ENCODE measurements around the gene AGPAT2. TPM values are rescaled to one million over a fixed set of nuclear protein-coding genes. Genes with fewer than 3 reads are reported as not detected.

The AGPAT2 gene
- total RNA-seq, 1 donor from 2014 or later = 36.4 TPM

DNA sequence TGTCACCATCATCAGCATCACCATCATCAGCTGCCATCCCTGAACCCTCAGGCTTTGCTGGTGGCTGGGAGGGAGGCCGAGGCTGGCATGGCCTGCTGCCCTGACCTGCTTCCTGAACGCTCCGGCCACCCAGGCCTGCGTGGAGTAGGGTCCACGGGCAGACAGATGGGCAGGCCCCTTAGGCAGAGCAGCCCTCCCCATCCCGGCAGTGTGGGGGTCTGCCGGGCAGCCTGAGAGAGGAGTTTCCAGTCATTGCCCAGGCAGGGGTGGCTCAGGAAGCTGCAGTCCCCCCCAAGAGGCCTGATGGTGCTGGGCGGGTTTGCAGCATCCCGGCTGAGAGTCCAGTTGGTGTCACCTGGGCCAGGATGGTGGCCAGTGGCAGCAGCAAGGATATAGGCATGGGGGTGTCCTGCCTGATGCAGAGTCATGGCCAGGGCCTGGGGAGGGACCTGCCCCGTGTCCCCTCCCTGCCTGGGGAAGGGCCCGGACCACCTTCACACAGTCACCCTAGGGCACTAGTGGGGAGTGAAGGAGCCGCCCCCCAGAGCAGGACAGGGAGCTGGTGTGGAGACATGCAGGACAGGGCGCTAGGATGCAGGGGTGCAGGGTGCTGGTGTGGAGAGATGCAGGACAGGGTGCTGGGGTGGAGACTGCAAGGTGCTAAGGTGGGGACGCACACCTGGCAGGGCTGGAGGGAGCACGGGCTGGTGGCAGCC, 32.3 kb downstream of the AGPAT2 start:
- DNase-seq (ENCODE audit: extremely low spot score, unreplicated experiment) = no peak
- TF ChIP-seq, protein P1, sequence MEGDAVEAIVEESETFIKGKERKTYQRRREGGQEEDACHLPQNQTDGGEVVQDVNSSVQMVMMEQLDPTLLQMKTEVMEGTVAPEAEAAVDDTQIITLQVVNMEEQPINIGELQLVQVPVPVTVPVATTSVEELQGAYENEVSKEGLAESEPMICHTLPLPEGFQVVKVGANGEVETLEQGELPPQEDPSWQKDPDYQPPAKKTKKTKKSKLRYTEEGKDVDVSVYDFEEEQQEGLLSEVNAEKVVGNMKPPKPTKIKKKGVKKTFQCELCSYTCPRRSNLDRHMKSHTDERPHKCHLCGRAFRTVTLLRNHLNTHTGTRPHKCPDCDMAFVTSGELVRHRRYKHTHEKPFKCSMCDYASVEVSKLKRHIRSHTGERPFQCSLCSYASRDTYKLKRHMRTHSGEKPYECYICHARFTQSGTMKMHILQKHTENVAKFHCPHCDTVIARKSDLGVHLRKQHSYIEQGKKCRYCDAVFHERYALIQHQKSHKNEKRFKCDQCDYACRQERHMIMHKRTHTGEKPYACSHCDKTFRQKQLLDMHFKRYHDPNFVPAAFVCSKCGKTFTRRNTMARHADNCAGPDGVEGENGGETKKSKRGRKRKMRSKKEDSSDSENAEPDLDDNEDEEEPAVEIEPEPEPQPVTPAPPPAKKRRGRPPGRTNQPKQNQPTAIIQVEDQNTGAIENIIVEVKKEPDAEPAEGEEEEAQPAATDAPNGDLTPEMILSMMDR (IDR thresholded peaks at IDR 0.05) = no peak
- Mint-ChIP-seq H3K4me1 (ENCODE audit: unreplicated experiment) (peaks cover 2% of the 10 kb centered on the region), H3K27ac (ENCODE audit: unreplicated experiment) (no peak overlapping the region), H3K27me3 (ENCODE audit: unreplicated experiment) (peaks cover 2% of the 10 kb centered on the region), H3K9me3 (ENCODE audit: unreplicated experiment) (no peaks in the 10 kb centered on the region), H3K4me3 (ENCODE audit: unreplicated experiment) (no peak overlapping the region), H3K36me3 (ENCODE audit: unreplicated experiment) (no peaks in the 10 kb centered on the region)

DNA sequence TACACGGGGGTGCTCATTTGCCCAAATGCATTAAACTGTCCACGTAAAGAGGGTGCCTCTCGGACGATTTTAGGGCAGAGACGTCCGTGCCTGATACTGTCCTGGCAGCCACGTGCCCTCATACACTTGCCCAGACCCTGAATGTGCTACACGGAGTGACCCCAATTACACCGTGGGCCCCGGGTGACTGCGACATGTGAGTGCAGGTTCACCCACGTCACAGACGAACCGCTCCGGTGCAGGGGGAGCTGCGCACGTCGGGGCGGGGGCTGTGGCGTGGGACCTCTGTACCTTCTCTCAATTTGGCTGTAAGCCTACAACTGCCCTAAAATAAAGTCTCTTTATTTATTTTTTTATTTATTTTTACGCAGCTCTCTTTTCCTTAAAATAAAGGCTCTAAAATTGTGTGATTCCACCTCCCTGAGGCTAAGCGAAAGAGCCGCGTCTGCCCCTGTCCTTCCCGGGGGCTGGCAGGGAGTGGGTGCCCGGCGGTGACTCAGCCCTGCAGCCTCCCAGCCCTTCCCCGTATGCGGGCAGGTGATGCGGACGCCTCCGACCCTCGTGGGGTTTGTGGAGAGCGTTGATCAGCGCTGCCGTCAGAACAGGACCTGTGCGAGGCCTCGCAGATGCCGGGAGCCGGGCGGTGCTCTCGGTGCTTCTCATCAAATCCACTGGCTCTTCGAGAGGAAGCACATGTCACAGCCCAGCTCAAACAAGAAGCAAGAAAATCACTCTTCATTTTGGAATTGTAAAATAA, 33.8 kb downstream of the AGPAT2 start:
- Mint-ChIP-seq H3K4me3 (ENCODE audit: unreplicated experiment) (no peak overlapping the region), H3K27ac (ENCODE audit: unreplicated experiment) (no peak overlapping the region), H3K36me3 (ENCODE audit: unreplicated experiment) (no peaks in the 10 kb centered on the region), H3K4me1 (ENCODE audit: unreplicated experiment) (peaks cover 8% of the 10 kb centered on the region), H3K27me3 (ENCODE audit: unreplicated experiment) (peaks cover 2% of the 10 kb centered on the region), H3K9me3 (ENCODE audit: unreplicated experiment) (no peaks in the 10 kb centered on the region)
- TF ChIP-seq, protein P1 (IDR thresholded peaks at IDR 0.05) = no peak
- no peak for DNase-seq (ENCODE audit: extremely low spot score, unreplicated experiment)

GRCh38 chr9:136651860-136652259, 35.4 kb downstream of the AGPAT2 start:
- H3K36me3 Mint-ChIP-seq (ENCODE audit: unreplicated experiment) = no peaks in the 10 kb centered on the region
- H3K9me3 Mint-ChIP-seq (ENCODE audit: unreplicated experiment) = no peaks in the 10 kb centered on the region
- H3K27me3 Mint-ChIP-seq (ENCODE audit: unreplicated experiment) = no peaks in the 10 kb centered on the region
- no peak overlapping the region for H3K27ac Mint-ChIP-seq (ENCODE audit: unreplicated experiment)
- DNase-seq (ENCODE audit: extremely low spot score, unreplicated experiment) = no peak
- TF ChIP-seq, protein P1 (IDR thresholded peaks at IDR 0.05) = no peak
- peaks cover 9% of the 10 kb centered on the region for H3K4me1 Mint-ChIP-seq (ENCODE audit: unreplicated experiment)
- H3K4me3 Mint-ChIP-seq (ENCODE audit: unreplicated experiment) = no peak overlapping the region

GRCh38 chr9:136650648-136651047, 36.6 kb downstream of the AGPAT2 start:
- Mint-ChIP-seq H3K27ac (ENCODE audit: unreplicated experiment) (no peak overlapping the region), H3K4me3 (ENCODE audit: unreplicated experiment) (no peak overlapping the region), H3K4me1 (ENCODE audit: unreplicated experiment) (peaks cover 7% of the 10 kb centered on the region), H3K27me3 (ENCODE audit: unreplicated experiment) (no peaks in the 10 kb centered on the region), H3K36me3 (ENCODE audit: unreplicated experiment) (no peaks in the 10 kb centered on the region), H3K9me3 (ENCODE audit: unreplicated experiment) (no peaks in the 10 kb centered on the region)
- TF ChIP-seq, protein P1 (IDR thresholded peaks at IDR 0.05) = no peak
- DNase-seq (ENCODE audit: extremely low spot score, unreplicated experiment) = no peak

DNA sequence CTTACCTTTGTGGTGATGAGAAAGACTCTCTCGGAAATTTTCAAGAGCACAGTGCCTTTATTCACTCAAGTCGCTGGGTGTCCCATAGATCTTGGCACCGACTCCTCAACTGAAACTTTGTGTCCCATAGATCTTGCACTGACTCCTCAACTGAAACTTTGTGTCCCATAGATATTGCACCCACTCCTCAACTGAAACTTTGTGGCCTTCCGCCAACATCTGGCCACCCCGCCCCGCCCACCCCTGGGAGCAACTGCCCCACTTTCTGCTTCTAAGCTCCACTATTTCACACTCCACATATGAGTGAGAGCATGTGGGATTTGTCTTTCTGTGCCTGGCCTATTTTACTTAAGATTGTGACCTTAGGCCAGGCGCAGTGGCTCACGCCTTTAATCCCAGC, 37.2 kb downstream of the AGPAT2 start:
- Mint-ChIP-seq H3K4me1 (ENCODE audit: unreplicated experiment) (peaks cover 7% of the 10 kb centered on the region), H3K36me3 (ENCODE audit: unreplicated experiment) (no peaks in the 10 kb centered on the region), H3K4me3 (ENCODE audit: unreplicated experiment) (no peak overlapping the region), H3K9me3 (ENCODE audit: unreplicated experiment) (no peaks in the 10 kb centered on the region), H3K27me3 (ENCODE audit: unreplicated experiment) (no peaks in the 10 kb centered on the region), H3K27ac (ENCODE audit: unreplicated experiment) (no peak overlapping the region)
- DNase-seq (ENCODE audit: extremely low spot score, unreplicated experiment) = no peak
- TF ChIP-seq, protein P1 (IDR thresholded peaks at IDR 0.05) = no peak

All from osteocyte (in vitro differentiated cells).